ENCODE results near the gene KIF21B.

Gene KIF21B

GRCh38 chr1:201050515-201051277 lies 27.2 kb upstream of the KIF21B start:
- no peak for TF ChIP-seq CTCF (IDR thresholded peaks at IDR 0.05; ENCODE audit: insufficient read depth, low read length)
- TF ChIP-seq GABPA (IDR thresholded peaks at IDR 0.05; ENCODE audit: low read depth), result no peak
- TF ChIP-seq REST (IDR thresholded peaks at IDR 0.05; ENCODE audit: insufficient replicate concordance, low read depth), result no peak
- DNase-seq (ENCODE audit: low read depth in 1 of 2, low spot score in 1 of 2), result no peak
- no peak overlapping the region for H3K4me3 ChIP-seq (replicated peaks; ENCODE audit: insufficient read depth, low read length)
- H3K27ac ChIP-seq (replicated peaks), result no peak overlapping the region
- no peaks in the 10 kb centered on the region for H3K27me3 ChIP-seq (ENCODE audit: insufficient read depth, poor library complexity, severe bottlenecking)

GRCh38 chr1:201049248-201049831 lies 25.8 kb upstream of the KIF21B start:
- no peak for DNase-seq (ENCODE audit: low read depth in 1 of 2, low spot score in 1 of 2)
- H3K4me3 ChIP-seq (replicated peaks; ENCODE audit: insufficient read depth, low read length), result no peak overlapping the region
- H3K27ac ChIP-seq (replicated peaks), result no peak overlapping the region
- no peaks in the 10 kb centered on the region for H3K27me3 ChIP-seq (ENCODE audit: insufficient read depth, poor library complexity, severe bottlenecking)
- TF ChIP-seq SPI1 (IDR thresholded peaks at IDR 0.05; ENCODE audit: borderline replicate concordance, low read depth) (peak; percentile 63), POLR2AphosphoS5 (IDR thresholded peaks at IDR 0.05; ENCODE audit: low read depth) (no peak)

GRCh38 chr1:201048521-201048920 lies 25.0 kb upstream of the KIF21B start:
- no peak for DNase-seq (ENCODE audit: low read depth in 1 of 2, low spot score in 1 of 2)
- Histone ChIP-seq H3K4me3 (replicated peaks; ENCODE audit: insufficient read depth, low read length) (no peak overlapping the region), H3K27me3 (ENCODE audit: insufficient read depth, poor library complexity, severe bottlenecking) (no peaks in the 10 kb centered on the region), H3K27ac (replicated peaks) (no peak overlapping the region)
- no peak for TF ChIP-seq POLR2AphosphoS5 (IDR thresholded peaks at IDR 0.05; ENCODE audit: low read depth)
- TF ChIP-seq REST (IDR thresholded peaks at IDR 0.05; ENCODE audit: insufficient replicate concordance, low read depth), result no peak
- TF ChIP-seq CTCF (IDR thresholded peaks at IDR 0.05; ENCODE audit: insufficient read depth, low read length), result no peak
- no peak for TF ChIP-seq SPI1 (IDR thresholded peaks at IDR 0.05; ENCODE audit: borderline replicate concordance, low read depth)
- no peak for TF ChIP-seq GABPA (IDR thresholded peaks at IDR 0.05; ENCODE audit: low read depth)

- TF ChIP-seq REST (IDR thresholded peaks at IDR 0.05; ENCODE audit: insufficient replicate concordance, low read depth), result no peak
- no peak for TF ChIP-seq GABPA (IDR thresholded peaks at IDR 0.05; ENCODE audit: low read depth)
- TF ChIP-seq CTCF (IDR thresholded peaks at IDR 0.05; ENCODE audit: insufficient read depth, low read length), result no peak
- no peak for TF ChIP-seq POLR2AphosphoS5 (IDR thresholded peaks at IDR 0.05; ENCODE audit: low read depth)
- no peak for TF ChIP-seq SPI1 (IDR thresholded peaks at IDR 0.05; ENCODE audit: borderline replicate concordance, low read depth)
- Histone ChIP-seq H3K27ac (replicated peaks) (no peak overlapping the region), H3K27me3 (ENCODE audit: insufficient read depth, poor library complexity, severe bottlenecking) (no peaks in the 10 kb centered on the region), H3K4me3 (replicated peaks; ENCODE audit: insufficient read depth, low read length) (no peak overlapping the region)
- no peak for DNase-seq (ENCODE audit: low read depth in 1 of 2, low spot score in 1 of 2)
These were observed 20.6 kb upstream of the KIF21B start for GRCh38 chr1:201044119-201044518.

Measured in HL-60 (cell line).